ENCODE results near the gene BUD31.
"Not testable (repeated sequence)": the region's sequence is repeated elsewhere in the genome, so short reads cannot be mapped to it uniquely, and the experiment has no call there.

BUD31 gene

DNA sequence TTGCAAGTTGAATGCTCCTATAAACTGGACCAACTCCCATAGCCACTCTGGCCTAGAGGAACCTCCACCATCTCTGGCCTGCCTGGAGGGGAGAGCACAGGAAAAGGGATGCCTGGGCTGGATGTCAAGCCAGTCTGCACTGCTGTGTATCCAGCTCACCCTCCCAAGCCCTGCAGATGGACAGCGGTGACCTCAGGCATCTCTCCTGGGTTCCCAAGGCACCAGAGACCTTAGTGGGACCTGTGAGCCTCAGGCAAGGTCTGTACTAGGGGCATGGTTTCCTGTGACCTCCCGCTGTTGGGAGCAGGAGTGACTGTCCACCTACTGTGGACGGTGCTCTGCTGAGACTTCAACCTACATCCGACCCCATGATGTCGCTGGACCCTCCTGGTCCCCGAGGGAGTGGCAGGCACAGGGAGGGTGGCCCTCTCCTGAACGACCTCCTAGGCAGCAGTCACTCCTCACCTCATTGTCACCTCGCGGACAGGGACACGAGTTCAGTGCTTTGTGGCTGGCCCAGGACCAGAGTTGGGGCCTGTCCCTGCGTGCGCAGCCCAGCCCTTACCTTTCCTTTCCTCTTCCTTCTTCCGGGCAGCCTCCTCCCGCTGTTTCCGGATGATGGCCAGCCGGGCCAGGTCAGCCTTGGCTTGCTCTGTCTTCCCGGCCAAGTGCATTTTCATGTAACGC, 11.3 kb upstream of the BUD31 start:
- DNase-seq (ENCODE audit: low read depth in 2 of 2, low spot score in 1 of 2) = no peak

DNA sequence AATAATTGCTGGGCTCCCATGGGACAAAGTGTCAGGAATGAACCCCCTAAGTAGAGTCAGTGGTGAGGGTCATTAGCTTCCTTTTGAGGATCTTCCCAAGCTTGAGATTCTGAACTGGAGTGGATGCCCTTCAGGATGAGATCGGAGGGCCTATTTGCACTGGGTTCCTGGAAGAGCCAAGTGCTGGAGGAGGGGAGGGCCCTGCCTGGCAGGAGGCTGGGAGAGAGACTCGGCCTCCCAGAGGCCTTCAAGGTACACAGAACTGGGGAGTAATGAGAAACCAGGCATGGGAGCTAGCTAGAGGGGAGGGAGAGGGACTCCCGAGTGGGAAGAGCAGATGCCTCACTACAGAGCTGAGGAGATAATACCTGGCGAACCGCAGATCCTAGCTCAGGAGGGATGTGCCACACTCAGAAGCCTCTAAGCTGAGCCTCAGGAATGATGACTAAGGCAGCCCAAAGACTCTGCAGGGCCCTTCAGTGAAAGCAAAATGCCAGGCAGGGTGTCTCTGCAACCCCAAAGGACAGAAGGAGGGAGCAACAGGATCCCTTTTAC, 9.8 kb upstream of the BUD31 start:
- no peak for DNase-seq (ENCODE audit: low read depth in 2 of 2, low spot score in 1 of 2)

DNA sequence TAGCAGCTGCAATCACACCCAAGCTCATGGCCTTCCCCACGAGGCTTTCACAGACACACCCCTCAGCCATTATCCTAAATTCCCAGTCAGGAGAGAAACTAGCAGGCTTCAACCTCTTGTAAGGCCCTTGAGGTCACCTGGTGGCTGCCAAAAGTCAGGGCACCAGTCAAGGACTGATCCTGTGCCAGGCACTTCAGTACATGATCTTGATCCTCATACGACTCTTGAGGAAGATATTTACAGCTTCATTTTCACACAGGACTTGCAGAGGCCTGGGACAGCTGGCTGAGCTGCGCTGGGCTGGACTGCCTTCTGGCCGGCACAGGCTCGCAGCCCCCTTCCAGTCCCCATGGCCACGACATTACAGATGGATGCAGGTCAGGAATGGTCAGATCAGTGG, 9.2 kb upstream of the BUD31 start:
- DNase-seq (ENCODE audit: low read depth in 2 of 2, low spot score in 1 of 2) = no peak

DNA sequence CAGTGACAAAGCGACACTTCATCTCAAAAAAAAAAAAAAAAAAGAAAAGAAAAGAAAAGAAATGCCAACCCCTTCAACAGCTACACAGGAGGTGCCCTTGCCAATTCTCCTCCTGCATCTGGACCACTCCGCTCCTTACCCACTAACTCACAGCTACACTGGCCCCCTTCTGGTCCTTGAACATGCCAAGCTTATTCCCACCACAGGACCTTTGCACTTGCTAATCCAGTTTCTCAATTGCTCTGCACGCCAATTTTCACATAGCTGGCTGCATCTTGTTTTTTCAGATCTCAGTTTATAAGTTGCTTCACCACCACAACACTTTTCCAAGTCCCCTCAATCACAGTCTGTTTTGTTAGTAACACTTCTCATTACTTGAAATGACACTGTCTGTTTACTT, 5.9 kb upstream of the BUD31 start:
- DNase-seq (ENCODE audit: low read depth in 2 of 2, low spot score in 1 of 2) = no peak

DNA sequence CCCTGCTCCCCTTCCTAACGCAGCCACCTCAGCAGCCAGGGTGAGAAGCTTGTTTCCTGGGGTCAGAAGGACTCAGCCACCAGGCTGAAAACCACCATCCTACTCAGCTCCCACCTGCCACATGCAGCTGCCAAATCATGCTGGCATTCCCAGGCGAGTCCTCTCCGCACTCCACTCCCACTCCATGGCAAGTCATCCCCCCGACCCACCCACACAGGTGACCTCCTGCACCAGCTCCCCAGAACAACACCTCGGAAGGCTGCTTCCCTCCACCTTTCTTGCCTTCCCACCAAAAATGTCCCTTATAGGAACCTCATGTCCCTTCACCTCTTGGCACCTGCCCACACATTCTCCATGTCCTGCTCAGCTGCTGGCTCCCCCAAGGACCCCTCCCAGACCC, 5.0 kb upstream of the BUD31 start:
- DNase-seq (ENCODE audit: low read depth in 2 of 2, low spot score in 1 of 2) = no peak

DNA sequence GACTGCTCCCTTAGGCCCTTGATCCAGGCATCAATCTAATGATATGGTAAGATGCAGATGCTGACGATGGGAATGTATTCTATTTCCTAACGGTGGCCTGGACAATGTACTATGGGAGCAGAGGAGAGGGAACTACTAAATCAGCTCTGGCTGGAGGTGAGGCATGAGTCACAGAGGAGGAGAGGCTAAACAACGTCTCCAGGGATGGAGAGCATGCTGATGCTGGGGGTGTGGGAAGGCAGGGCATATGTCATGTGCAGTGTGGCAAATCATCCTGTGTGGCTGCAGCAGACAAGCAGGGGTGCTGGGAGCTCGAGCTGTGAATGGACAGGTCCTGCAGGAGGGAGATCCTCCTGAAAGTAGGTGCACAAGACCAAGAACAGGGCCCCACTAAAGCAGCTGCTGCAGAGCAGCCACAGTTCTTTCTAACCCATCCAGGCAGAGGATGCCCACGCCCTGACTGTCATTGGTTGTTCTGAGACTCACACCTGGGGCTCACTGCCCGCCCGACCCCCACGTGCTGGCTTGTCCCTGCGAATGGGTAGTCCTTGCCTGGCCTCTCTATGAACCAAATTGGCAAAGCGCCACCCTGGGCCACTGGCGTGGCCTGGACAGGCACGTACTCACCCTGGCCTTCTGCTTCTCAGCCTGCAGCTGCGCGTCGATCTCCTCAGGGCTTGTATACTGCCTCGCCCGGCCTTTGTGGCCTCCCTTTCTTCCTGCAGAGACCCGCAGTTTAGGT, 4.4 kb upstream of the BUD31 start:
- no peak for DNase-seq (ENCODE audit: low read depth in 2 of 2, low spot score in 1 of 2)

DNA sequence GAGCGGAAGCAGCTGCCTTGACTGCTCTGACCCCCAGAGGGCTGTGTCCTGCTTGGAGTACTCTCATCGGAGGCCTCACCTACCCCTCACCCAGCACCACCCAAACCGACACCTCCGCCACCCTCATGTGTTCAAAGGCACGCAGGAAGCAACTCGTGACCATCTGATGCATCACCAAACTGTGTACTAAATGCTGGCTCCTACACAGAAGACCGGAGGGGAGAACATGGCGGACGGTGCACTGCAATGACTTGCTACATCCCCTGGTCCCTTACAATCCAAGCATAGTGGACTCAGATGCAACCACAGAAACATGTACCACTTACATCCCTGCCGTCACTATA, 3.8 kb upstream of the BUD31 start:
- DNase-seq (ENCODE audit: low read depth in 2 of 2, low spot score in 1 of 2) = no peak

DNA sequence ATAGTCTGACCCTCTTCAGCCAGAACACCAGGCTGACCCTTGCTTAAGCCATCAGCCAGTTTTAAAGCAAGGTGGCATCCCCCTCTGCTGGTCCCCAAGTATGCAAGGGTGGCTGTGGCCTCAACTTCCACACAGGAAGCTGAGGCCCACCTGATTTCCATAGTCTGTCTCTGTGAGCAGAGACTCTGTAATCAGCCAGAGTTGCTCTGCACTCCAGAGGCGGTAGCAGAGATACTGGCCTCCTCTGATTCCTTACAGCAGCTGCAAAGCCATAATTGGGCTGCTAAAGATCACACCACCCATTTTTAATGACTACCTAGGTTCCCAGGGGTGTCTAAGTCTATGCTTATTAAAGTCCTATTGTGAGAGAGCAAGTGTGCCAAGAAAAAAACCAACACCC, 2.2 kb upstream of the BUD31 start:
- no peak for DNase-seq (ENCODE audit: low read depth in 2 of 2, low spot score in 1 of 2)

DNA sequence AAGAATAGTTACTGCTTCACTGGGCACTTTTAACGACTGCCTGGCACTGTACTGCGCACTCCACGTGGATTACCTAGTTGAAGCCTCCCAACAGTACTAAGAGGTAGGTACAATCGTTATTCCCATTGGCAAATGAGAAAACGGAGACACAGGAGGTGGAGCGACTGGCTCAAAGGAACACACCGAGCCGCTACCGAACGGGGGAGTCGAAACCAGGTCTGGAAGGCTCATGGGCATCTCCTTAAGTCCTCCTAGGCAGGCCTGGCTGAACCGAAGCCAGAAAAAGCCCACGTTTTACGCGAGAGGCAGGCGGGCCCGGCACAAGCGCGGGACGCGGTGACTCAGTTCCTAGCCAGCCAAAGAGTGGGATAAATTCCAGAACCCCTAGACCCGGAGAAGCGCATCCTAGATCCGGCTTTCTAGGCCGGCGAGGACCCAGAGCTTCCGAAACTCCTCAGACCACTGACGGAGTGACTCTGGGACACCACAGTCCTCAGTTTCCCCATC, 844 bp upstream of the BUD31 start:
- no peak for DNase-seq (ENCODE audit: low read depth in 2 of 2, low spot score in 1 of 2)

DNA sequence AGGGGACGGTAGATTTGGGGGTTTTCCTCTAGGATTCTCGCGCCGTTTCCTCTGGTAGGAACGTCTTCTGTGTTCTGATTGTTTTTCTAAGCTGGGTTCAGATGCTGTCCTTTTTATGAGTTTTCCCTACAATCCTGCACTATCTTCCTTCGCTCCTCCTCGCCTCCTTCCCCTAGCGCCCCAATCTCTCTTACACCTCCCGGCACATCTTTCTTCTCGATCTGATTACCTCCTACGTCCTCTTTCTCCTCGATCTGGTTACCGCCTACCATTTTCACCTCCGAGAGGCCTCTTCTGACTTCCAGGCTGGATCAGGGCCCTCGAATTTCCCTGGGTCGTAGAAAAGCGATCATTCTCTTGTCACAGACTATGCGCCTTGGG, 413 bp downstream of the BUD31 start:
- no peak for DNase-seq (ENCODE audit: low read depth in 2 of 2, low spot score in 1 of 2)

DNA sequence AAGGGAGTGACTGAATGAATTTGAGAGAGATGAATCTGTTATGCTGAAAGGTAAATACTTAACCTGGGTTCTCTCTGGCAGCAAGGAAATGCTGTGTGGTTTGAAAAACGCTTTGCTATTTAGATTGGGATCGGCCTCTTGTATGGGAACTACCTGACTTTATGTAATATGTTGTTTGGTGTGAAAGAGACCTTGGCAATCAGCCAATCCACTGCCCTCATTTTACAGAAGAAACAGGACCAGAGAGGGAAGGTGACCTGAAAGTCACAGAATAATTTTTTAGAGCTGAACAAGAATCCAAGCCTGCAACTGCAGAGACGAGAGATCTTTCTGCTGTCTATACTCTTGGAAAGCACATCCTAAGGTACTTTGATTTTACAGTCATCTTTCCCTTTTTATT, 1.0 kb downstream of the BUD31 start:
- no peak for DNase-seq (ENCODE audit: low read depth in 2 of 2, low spot score in 1 of 2)

DNA sequence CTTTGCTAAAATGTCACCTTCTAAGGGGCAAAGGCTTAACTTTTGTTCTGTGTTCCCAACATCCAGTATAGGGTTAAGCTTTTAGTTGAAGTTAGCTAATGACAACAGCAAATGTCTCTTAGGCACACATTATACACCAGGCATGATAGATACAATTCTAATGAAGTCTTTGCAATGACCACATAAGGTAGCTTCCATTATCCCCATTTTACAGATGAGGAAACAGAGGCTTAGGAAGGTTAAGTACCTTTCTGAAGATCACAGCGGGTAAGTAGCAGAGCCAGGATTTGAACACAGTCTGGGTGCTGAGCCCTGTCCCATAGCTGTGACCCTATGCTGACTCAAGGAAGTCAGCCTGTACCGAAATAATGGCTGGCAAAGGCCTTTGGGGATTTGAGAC, 1.9 kb downstream of the BUD31 start:
- DNase-seq (ENCODE audit: low read depth in 2 of 2, low spot score in 1 of 2) = no peak

DNA sequence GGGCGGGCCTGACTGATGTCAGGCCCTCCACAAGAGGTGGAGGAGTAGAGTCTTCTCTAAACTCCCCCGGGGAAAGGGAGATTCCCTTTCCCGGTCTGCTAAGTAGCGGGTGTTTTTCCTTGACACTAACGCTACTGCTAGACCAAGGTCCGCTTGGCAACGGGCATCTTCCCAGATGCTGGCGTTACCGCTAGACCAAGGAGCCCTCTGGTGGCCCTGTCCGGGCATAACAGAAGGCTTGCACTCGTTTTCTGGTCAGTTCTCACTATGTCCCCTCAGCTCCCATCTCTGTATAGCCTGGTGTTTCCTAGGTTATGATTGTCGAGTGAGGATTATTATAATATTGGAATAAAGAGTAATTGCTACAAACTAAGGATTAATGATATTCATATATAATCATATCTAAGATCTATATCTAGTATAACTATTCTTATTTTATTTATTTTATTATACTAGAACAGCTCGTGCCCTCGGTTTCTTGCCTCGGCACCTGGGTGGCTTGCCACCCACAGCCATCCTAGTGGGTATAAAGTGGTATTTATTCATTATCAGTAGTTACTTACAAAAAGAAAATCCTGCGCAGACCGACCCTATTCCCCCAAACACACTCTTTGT, 6.9 kb downstream of the BUD31 start:
- DNase-seq (ENCODE audit: low read depth in 2 of 2, low spot score in 1 of 2) = not testable (repeated sequence)

DNA sequence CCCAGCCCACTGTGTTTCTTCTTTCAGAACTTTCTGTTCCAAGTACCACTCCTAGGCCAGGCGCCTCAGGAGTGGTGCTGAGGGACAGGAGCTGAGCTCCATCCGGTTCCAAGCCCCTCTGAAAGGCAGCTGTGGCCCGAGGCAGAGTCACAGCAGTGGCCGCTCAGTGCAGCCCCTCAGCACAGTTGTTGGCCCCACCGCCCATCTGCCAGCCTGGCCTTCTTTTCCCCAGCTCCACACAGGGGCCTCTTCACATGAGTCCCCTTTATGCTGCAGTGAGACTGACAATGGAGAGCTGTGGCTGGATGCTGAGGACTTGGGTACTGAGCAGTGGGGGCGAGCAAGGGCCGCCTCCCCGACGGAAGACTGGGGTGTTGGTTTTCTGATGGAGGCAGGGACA, 9.5 kb downstream of the BUD31 start:
- no peak for DNase-seq (ENCODE audit: low read depth in 2 of 2, low spot score in 1 of 2)

DNA sequence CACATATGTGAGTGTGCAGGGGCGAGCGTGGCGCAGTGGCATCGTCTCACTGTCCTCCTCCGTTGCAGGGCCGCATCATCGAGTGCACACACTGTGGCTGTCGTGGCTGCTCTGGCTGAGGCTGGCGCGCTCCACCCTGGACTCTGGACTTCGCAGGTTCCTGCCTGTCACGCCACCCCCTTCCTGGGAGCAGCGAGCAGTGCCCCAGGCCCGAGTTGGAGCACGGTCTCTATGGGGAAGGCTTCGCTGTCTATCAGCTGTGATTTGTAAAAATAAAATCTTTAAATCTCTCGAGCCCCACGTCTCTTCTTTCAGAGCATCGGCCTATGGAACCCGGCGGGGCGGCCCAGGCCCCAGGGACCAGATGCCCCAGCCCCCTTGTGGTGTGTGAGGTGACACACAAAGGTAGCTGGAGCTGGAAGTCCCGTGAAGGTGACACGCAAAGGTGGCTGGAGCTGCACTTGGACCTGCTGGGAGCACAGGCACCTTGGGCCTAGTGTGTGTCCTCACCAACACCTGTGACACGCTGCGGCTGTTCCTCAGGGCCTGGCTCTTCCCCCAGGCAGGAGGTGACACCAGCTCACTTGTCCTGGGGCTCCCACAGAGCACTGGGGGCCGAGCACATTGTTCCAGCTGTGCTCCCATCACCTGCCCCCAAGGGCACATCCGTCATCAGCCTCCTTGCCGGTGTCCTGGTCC, 10.7 kb downstream of the BUD31 start:
- DNase-seq (ENCODE audit: low read depth in 2 of 2, low spot score in 1 of 2) = no peak

DNA sequence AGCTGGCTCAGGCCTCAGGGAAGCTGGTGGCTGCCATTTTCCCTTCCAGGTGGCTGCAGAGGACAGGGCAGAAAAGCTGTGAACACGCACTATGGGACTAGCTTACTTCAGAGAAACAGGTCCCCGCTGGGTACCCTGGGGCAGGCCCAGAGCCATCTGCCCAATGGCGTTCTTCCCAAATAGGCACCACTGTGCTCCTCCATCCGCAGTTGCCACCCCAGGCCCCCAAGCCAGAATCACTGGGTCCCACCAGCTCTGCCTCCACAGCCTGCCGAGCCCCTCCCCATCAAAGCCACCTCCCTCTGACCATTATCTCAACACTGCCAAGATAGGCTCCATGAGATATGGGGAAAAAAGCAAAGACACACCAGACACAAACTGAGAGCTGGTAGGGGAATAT, 11.4 kb downstream of the BUD31 start:
- DNase-seq (ENCODE audit: low read depth in 2 of 2, low spot score in 1 of 2) = no peak

DNA sequence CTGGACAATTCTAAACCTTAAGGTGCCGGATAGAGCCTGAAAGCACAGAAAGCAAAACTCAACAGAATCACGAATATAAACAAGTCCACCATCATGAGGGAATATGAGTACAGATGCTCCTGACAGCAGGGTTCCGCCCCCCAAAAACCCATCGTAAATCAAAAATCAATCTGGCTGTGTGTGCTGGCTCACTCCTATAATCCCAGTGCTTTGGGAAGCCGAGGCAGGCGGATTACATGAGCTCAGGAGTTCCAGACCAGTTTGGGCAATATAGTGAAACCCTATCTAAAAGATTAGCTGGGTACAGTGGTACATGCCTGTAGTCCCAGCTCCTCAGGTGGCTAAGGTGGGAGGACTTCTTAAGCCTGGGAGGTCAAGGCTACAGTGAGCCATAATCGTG, 12.2 kb downstream of the BUD31 start:
- DNase-seq (ENCODE audit: low read depth in 2 of 2, low spot score in 1 of 2) = no peak

DNA sequence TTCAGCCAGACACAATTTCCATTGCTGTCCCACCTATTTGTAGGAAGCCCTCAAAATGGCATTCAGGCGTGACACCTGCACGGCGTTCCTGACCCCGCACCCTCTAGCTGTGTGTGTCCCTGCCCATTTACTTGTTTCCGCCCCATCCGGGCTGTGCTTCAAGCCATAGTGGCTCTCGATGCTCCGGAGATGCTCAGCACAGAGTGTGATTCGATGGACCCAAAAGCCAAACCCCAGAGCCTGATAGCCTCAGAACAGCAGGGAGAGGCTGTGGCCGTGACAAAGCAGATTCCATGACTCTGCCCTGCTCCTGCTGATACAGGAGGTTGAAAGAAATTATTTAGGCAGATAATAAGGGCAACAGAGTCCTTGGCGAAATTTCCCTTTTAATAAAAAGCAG, 13.4 kb downstream of the BUD31 start:
- no peak for DNase-seq (ENCODE audit: low read depth in 2 of 2, low spot score in 1 of 2)

DNA sequence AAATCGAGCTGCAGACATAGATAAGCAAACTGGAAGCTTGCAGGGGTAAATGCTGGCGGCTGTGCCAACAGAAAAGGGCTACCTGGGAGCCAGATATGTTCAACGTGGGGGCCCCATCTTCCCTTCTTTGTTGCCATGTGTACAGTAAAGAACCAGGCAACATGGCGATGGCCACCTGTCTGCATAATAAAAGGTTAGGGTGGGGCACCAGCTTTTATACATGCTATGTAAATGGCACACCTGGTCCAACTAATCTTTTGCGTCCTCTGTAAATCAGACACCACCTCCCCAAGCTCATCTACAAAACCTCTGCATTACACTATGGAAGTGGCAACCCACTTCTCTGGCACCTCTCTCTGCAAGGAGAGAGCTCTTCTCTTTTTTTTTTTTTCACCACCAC, 13.9 kb downstream of the BUD31 start:
- DNase-seq (ENCODE audit: low read depth in 2 of 2, low spot score in 1 of 2) = no peak

DNA sequence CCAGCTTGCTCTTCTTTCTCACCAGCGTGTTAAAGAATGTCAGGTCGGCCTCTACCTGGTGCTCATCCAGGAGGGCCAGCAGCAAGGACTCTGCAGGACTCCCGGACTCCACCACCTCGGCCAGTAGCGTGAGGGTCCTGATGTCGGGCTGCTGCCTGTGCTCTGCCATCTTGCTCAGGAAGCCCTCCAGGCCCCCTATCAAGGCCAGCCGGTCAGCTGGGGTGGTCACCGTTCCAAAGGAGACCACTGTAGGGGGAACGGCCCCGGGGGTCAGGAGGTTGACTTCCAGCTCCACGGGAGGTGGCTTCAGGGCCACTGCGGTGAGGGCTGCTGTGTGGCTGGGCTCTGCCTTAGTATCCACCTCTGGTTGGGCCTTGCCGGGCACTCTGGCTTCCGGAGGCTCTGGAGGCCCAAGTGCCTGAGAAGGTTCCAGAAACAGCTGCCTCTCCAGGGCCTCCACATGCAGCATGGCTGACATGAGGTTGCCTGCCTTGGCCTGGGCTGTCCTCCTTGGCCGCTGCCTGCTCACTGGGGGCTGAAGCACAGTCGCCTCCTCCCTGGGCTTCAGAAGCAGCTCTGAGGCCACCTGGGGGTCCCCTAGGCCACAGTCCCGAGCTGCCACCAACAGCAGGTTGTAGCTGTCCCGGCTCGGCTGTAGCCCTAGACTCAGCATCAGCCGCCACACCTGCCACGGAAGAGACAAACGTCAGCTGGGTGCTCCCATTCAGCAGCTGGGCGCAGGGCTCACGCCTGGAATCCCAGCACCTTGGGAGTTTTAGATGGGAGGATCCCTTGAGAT, 16.4 kb downstream of the BUD31 start:
- DNase-seq (ENCODE audit: low read depth in 2 of 2, low spot score in 1 of 2) = no peak

Measured in stimulated activated CD8-positive, alpha-beta memory T cell treated with anti-CD3 and anti-CD28 coated beads, Interleukin-4, amount 100 ng/mL, for 4 hours (primary cell).